ENCODE measurements around the gene GARRE1.

GRCh38 chr19:34300380-34300779 lies 46.0 kb downstream of the GARRE1 start:
- no peak for TF ChIP-seq CTCF (IDR thresholded peaks at IDR 0.05)
- TF ChIP-seq POLR2A (IDR thresholded peaks at IDR 0.05): no peak
